ENCODE data around the gene RBM22.
A peak's percentile ranks its signal among the peaks of the same experiment; 100 is the strongest.

Gene RBM22

GRCh38 chr5:150655221-150655620, 45.6 kb downstream of the RBM22 start:
- no peak overlapping the region for H3K4me3 ChIP-seq
- no peak overlapping the region for H3K27ac ChIP-seq

- Histone ChIP-seq H3K4me3 (no peak overlapping the region), H3K27ac (peak overlapping the region in 1 of 21 experiments; percentile 18)
Measured at GRCh38 chr5:150653762-150654556, 46.9 kb downstream of the RBM22 start.

- Histone ChIP-seq H3K4me3 (no peak overlapping the region), H3K27ac (peak overlapping the region in 1 of 21 experiments; percentile 18)
Measured at GRCh38 chr5:150653145-150653761, 47.6 kb downstream of the RBM22 start.

GRCh38 chr5:150651924-150652671, 48.8 kb downstream of the RBM22 start:
- Histone ChIP-seq H3K27ac (no peak overlapping the region), H3K4me3 (no peak overlapping the region)

- Histone ChIP-seq H3K27ac (no peak overlapping the region), H3K4me3 (no peak overlapping the region)
Measured at GRCh38 chr5:150651382-150651781, 49.5 kb downstream of the RBM22 start.

GRCh38 chr5:150650021-150651006, 50.5 kb downstream of the RBM22 start:
- H3K27ac ChIP-seq: peak overlapping the region in 2 of 21 experiments; percentile 13 to 38

GRCh38 chr5:150649108-150650020, 51.5 kb downstream of the RBM22 start:
- no peak overlapping the region for H3K4me3 ChIP-seq
- H3K27ac ChIP-seq: no peak overlapping the region

More at GRCh38 chr5:150650021-150651006, 50.5 kb downstream of the RBM22 start:
- no peak overlapping the region for H3K4me3 ChIP-seq

GRCh38 chr5:150648294-150649107, 52.4 kb downstream of the RBM22 start:
- Histone ChIP-seq H3K4me3 (no peak overlapping the region), H3K27ac (no peak overlapping the region)

- Histone ChIP-seq H3K4me3 (no peak overlapping the region), H3K27ac (no peak overlapping the region)
Measured at GRCh38 chr5:150647275-150648251, 53.3 kb downstream of the RBM22 start.

- no peak overlapping the region for H3K4me3 ChIP-seq
Measured at GRCh38 chr5:150645070-150645700, 55.7 kb downstream of the RBM22 start.

GRCh38 chr5:150644514-150644913, 56.3 kb downstream of the RBM22 start:
- peak overlapping the region in 5 of 21 experiments; percentile 5 to 48 (median 14) for H3K27ac ChIP-seq
- H3K4me3 ChIP-seq: no peak overlapping the region

More at GRCh38 chr5:150645070-150645700, 55.7 kb downstream of the RBM22 start:
- H3K27ac ChIP-seq: peak overlapping the region in 2 of 21 experiments; percentile 14 to 48

GRCh38 chr5:150644058-150644457, 56.8 kb downstream of the RBM22 start:
- peak overlapping the region in 3 of 21 experiments; percentile 12 to 31 (median 14) for H3K27ac ChIP-seq
- H3K4me3 ChIP-seq: no peak overlapping the region

GRCh38 chr5:150642991-150643710, 57.7 kb downstream of the RBM22 start:
- Histone ChIP-seq H3K27ac (peak overlapping the region in 11 of 21 experiments; percentile 2 to 88 (median 73)), H3K4me3 (no peak overlapping the region)

GRCh38 chr5:150642567-150642927, 58.3 kb downstream of the RBM22 start:
- H3K27ac ChIP-seq: peak overlapping the region in 14 of 21 experiments; percentile 2 to 88 (median 78)
- H3K4me3 ChIP-seq: no peak overlapping the region

Measured in skin epidermis (tissue), 12 donors.